Measurements from ENCODE around the gene CAST. TPM values are rescaled to one million over a fixed set of nuclear protein-coding genes. Genes with fewer than 3 reads are reported as not detected.

CAST gene
- total and polyA plus RNA-seq, 9 donors = 61.2 to 276 (median 173) TPM

DNA sequence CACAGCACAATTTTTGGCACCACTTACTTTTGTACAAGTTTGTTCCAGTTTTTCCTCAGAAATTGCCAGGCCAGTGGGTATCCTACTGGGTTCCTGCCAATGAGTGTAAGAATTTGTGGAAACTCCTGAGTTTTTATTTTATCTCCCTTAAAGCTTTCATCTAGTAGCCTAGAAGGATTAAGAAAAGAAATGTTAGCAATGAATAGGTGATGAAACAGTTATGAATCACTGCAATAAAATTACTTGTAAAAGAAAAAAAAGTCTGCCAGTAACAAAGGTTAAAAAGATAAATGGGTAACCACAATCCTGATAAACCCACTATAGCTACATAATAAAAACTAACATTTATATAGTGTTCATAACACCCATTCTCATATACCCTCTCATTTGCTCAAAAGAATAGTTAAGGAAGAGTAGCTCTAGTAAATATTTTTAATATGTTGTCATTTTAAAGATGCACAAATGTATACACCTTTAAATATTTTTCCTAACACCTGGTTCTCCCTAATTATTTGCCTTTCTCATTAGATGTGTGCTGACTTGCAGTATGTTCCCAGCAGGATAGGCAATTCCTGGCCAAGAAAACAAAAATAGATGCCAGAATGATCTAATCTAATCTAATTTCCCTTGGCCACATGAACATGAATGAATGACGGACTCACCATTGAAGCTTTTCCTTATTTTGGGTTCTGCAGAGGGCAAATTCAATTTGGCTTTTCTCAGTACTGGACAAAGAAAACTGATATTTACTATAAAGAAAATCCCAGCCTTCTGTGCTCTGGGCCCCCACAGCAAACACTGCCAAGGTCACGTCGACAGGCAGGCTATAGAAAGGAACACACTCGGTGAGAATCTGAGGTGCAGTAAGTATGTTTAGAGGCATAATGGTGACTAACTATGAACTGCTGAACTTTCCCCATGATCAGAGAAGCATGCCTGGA lies 119.1 kb downstream of the CAST start:
- DNase-seq = no peak
- intact Hi-C loops (cut with DNase I) = no loop called here
- H3K27ac ChIP-seq = peak overlapping the region in 1 of 2 donors; percentile 6
- peaks cover 9% of the 10 kb centered on the region for H3K4me1 ChIP-seq (ENCODE audit: insufficient read depth)
- no peaks in the 10 kb centered on the region for H3K36me3 ChIP-seq
- 37 to 50% (median 41%) methylated on average over 4 of the region's 4 CpGs for WGBS, 3 donors
- no peaks in the 10 kb centered on the region for H3K9me3 ChIP-seq
- H3K4me3 ChIP-seq = no peak overlapping the region
- no peaks in the 10 kb centered on the region for H3K27me3 ChIP-seq
- TF ChIP-seq EP300 (IDR thresholded peaks at IDR 0.05) = no peak
- TF ChIP-seq POLR2A (IDR thresholded peaks at IDR 0.05) = no peak
- TF ChIP-seq, protein P1, sequence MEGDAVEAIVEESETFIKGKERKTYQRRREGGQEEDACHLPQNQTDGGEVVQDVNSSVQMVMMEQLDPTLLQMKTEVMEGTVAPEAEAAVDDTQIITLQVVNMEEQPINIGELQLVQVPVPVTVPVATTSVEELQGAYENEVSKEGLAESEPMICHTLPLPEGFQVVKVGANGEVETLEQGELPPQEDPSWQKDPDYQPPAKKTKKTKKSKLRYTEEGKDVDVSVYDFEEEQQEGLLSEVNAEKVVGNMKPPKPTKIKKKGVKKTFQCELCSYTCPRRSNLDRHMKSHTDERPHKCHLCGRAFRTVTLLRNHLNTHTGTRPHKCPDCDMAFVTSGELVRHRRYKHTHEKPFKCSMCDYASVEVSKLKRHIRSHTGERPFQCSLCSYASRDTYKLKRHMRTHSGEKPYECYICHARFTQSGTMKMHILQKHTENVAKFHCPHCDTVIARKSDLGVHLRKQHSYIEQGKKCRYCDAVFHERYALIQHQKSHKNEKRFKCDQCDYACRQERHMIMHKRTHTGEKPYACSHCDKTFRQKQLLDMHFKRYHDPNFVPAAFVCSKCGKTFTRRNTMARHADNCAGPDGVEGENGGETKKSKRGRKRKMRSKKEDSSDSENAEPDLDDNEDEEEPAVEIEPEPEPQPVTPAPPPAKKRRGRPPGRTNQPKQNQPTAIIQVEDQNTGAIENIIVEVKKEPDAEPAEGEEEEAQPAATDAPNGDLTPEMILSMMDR (IDR thresholded peaks at IDR 0.05) = no peak

DNA sequence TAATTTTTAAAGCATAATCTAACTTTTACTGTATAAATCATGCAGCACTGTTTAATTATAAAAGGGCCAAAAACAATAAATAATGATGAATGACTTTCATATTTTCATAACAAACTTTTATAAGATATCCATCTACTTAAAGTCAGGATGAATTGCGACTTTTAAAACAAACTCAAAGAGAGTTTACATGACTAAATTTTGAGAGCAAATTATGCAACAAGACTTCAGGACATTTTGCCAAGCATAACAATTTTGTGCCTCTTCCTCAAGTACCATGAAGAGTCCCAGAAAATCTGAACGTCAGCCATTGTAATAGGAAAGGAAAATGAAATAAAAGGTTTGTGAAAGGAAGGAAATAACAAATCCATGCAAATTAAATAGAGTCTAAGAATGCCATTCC lies 121.2 kb downstream of the CAST start:
- 46 to 80% (median 51%) methylated on average over 2 of the region's 2 CpGs for WGBS, 3 donors
- Histone ChIP-seq H3K4me3 (no peak overlapping the region), H3K27me3 (no peaks in the 10 kb centered on the region), H3K36me3 (no peaks in the 10 kb centered on the region), H3K9me3 (no peaks in the 10 kb centered on the region), H3K27ac (no peak overlapping the region), H3K4me1 (ENCODE audit: insufficient read depth) (peaks cover 8% of the 10 kb centered on the region)
- intact Hi-C loops (cut with DNase I) = no loop called here
- TF ChIP-seq, protein P1 (IDR thresholded peaks at IDR 0.05) = no peak
- TF ChIP-seq POLR2A (IDR thresholded peaks at IDR 0.05) = no peak
- TF ChIP-seq EP300 (IDR thresholded peaks at IDR 0.05) = no peak
- no peak for DNase-seq

DNA sequence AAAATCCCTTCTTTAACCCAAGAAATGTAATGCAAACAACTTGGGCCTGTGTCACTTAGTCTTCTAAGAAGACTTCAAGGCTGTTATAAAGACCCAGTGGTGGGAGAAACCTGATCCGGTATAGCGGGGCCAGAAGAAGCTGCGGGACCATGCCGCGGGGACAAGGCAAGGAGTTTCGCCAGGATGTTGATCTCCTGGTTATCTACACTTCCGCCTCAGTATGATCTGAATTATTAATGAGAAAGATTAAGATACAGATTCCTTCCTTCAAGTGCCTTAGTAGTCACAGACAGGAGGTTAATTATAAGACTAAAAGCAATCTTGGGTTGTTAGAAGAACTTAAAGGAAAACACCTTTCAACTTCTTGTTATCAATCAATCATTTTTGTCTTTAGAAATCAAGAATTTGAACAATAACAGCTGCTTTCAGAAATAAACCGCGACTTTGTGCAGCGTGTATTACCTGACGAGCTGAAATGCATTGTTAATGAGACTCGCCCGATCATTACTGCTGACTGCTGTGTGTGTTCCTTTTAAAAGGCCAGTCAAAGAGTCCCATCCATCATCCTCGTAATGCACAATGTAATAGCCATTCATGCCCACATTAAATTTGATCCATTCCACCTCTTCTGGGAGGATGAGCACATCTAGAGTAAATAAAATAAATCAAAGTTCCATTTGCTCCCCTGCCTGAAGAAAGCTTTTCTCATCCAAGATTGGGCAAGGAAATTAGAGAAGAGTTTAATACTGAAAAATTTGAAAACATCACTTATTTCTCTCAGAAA lies 123.3 kb downstream of the CAST start:
- H3K4me1 ChIP-seq (ENCODE audit: insufficient read depth) = peaks cover 2% of the 10 kb centered on the region
- no peaks in the 10 kb centered on the region for H3K36me3 ChIP-seq
- TF ChIP-seq, protein P1 (IDR thresholded peaks at IDR 0.05) = no peak
- H3K27me3 ChIP-seq = no peaks in the 10 kb centered on the region
- intact Hi-C loops (cut with DNase I) = no loop called here
- WGBS, 3 donors = 78 to 84% (median 80%) methylated on average over 14 of the region's 14 CpGs
- H3K9me3 ChIP-seq = no peaks in the 10 kb centered on the region
- H3K27ac ChIP-seq = no peak overlapping the region
- no peak for DNase-seq
- no peak overlapping the region for H3K4me3 ChIP-seq

DNA sequence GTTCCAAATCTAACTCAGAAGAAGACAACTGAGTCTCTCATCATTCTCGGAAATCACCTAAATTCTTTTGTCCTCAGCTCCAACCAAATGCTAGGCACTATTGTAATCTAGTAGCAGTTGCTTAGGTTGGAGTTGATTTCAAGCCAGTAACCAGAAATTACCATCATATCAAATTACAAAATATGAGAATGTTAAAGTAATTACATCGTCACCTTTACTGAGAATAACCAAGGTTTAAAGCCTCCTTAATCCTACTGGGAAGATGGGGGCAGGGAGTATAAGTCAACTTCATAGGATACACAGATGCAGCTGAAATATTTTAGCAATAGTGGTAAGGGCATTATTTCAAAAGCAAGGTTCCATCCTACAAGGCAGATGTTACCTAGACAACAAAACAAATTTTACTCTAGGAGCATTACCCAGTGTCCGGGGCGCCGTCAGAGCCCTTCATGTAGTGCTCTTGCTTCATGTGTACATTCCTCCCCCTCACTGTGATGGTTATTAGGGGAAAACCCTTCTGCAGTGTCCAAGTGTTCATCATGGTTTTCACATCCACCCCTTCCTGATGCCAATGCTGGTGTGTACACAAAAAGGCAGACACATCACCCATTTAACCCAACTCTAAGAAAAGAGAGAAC lies 126.1 kb downstream of the CAST start:
- Histone ChIP-seq H3K27me3 (no peaks in the 10 kb centered on the region), H3K4me3 (no peak overlapping the region), H3K27ac (no peak overlapping the region), H3K36me3 (no peaks in the 10 kb centered on the region), H3K9me3 (no peaks in the 10 kb centered on the region), H3K4me1 (ENCODE audit: insufficient read depth) (no peaks in the 10 kb centered on the region)
- intact Hi-C loops (cut with DNase I) = no loop called here
- WGBS, 3 donors = 76 to 89% (median 81%) methylated on average over 5 of the region's 5 CpGs
- no peak for DNase-seq
- TF ChIP-seq POLR2A (IDR thresholded peaks at IDR 0.05) (no peak), EP300 (IDR thresholded peaks at IDR 0.05) (no peak)
- TF ChIP-seq, protein P1 (IDR thresholded peaks at IDR 0.05) = no peak
